Neural cell (in vitro differentiated cells): ENCODE results near the gene ATPAF1. TPM values are rescaled to one million over a fixed set of nuclear protein-coding genes. Genes with fewer than 3 reads are reported as not detected.

Experiments used
- H2AFZ ChIP-seq: fragments of 200-600, 300-800 bp; sonication (generic), shearing (Covaris generic); 2 replicates; pipeline ENCODE4 v1.6.0; 2014; ENCODE audit warnings: low read depth, mild to moderate bottlenecking, antibody characterized with exemption, low read length, moderate library complexity
- H3F3A ChIP-seq: fragments of 200-600 bp; shearing (Covaris generic); 2 replicates; pipeline ENCODE4 v1.6.1; 2016; ENCODE audit warnings: mild to moderate bottlenecking, moderate library complexity, mixed read lengths, antibody characterized with exemption, low read length; ENCODE audit not compliant: insufficient read depth, poor library complexity, severe bottlenecking
- H3K27ac ChIP-seq: fragments of 200-600, 300-800 bp; sonication (generic), shearing (Covaris generic); 2 replicates; pipeline ENCODE4 v1.5.1; 2014; ENCODE audit warnings: mild to moderate bottlenecking, low read length, moderate library complexity
- H3K27me3 ChIP-seq: fragments of 300-800, 200-600 bp; sonication (generic), shearing (Covaris generic); 2 replicates; pipeline ENCODE4 v1.6.0; 2014; ENCODE audit warnings: mild to moderate bottlenecking, low read depth, low read length, moderate library complexity; ENCODE audit not compliant: insufficient read depth
- H3K36me3 ChIP-seq: fragments of 300-800, 200-600 bp; sonication (generic), shearing (Covaris generic); 2 replicates; pipeline ENCODE4 v1.5.1; 2014; ENCODE audit warnings: mild to moderate bottlenecking, antibody characterized with exemption, low read length, moderate library complexity; ENCODE audit not compliant: insufficient read depth
- H3K4me2 ChIP-seq: fragments of 300-800, 200-600 bp; sonication (generic), shearing (Covaris generic); 2 replicates; pipeline ENCODE4 v1.6.0; 2014; ENCODE audit warnings: mild to moderate bottlenecking, low read length
- H3K4me3 ChIP-seq: fragments of 300-800, 200-600 bp; sonication (generic), shearing (Covaris generic); 2 replicates; pipeline ENCODE4 v1.5.1; 2014; ENCODE audit warnings: mild to moderate bottlenecking, low read length, moderate library complexity
- H3K79me2 ChIP-seq: fragments of 200-600 bp; shearing (Covaris generic); replicated peaks from 2 replicates; pipeline ENCODE4 v1.6.0; 2014; ENCODE audit warnings: mild to moderate bottlenecking, low read length, moderate library complexity; ENCODE audit not compliant: insufficient read depth
- H3K9ac ChIP-seq: fragments of 300-800, 200-600 bp; sonication (generic), shearing (Covaris generic); 2 replicates; pipeline ENCODE4 v1.6.1; 2016; ENCODE audit warnings: mild to moderate bottlenecking, low read length, mixed read lengths
- H3K9me2 ChIP-seq: fragments of 200-600 bp; shearing (Covaris generic); 2 replicates; pipeline ENCODE4 v1.6.1; 2016; ENCODE audit warnings: mild to moderate bottlenecking, low read length, mixed read lengths; ENCODE audit not compliant: insufficient read depth
- H3K9me3 ChIP-seq: fragments of 200-600, 300-800 bp; sonication (generic), shearing (Covaris generic); 2 replicates; pipeline ENCODE4 v1.6.1; 2016; ENCODE audit warnings: mild to moderate bottlenecking, mixed run types, low read length, moderate library complexity, mixed read lengths
- H4K20me1 ChIP-seq: fragments of 200-600 bp; shearing (Covaris generic); 2 replicates; pipeline ENCODE4 v1.6.1; 2016; ENCODE audit warnings: mild to moderate bottlenecking, mixed run types; ENCODE audit not compliant: insufficient read depth
- EP300 ChIP-seq: fragments of 450-650 bp; conservative IDR thresholded peaks from 2 replicates; pipeline ENCODE4 v1.6.1; 2014; ENCODE audit warnings: antibody characterized with exemption, mild to moderate bottlenecking, moderate library complexity; ENCODE audit not compliant: poor library complexity, severe bottlenecking
- EZH2 ChIP-seq: fragments of 200-600, 300-800 bp; shearing (Covaris generic), sonication (generic); IDR thresholded peaks from 2 replicates; pipeline ENCODE4 v1.6.1; 2014; ENCODE audit warnings: antibody characterized with exemption, low read length, borderline replicate concordance, mild to moderate bottlenecking; ENCODE audit not compliant: insufficient read depth, poor library complexity, severe bottlenecking
- MXI1 ChIP-seq: fragments of 450-650 bp; conservative IDR thresholded peaks from 2 replicates; pipeline ENCODE4 v1.6.1; 2014; ENCODE audit warnings: antibody characterized with exemption, mild to moderate bottlenecking; ENCODE audit not compliant: poor library complexity, severe bottlenecking
- POLR2AphosphoS5 ChIP-seq: IDR thresholded peaks from 2 replicates; pipeline ENCODE4 v1.6.1; 2012
- RAD21 ChIP-seq: fragments of 450-650 bp; conservative IDR thresholded peaks from 2 replicates; pipeline ENCODE4 v1.6.1; 2014; ENCODE audit warnings: antibody characterized with exemption, mild to moderate bottlenecking, moderate library complexity
- SMC3 ChIP-seq: fragments of 450-650 bp; conservative IDR thresholded peaks from 2 replicates; pipeline ENCODE4 v1.6.1; 2014; ENCODE audit warnings: antibody characterized with exemption, mild to moderate bottlenecking, moderate library complexity; ENCODE audit not compliant: poor library complexity
- TAF1 ChIP-seq: IDR thresholded peaks from 2 replicates; pipeline ENCODE4 v1.6.1; 2012; ENCODE audit warnings: low read depth
- polyA plus RNA-seq: library from polyadenylated mRNA; depleted of rRNA; stranded (reverse); fragments of >200 nt; gene quantifications from 2 replicates; pipeline ENCODE4 v1.2.3, GENCODE V29; 2014
- TF ChIP-seq, protein P1 (sequence below): fragments of 450-650 bp; IDR thresholded peaks from 2 replicates; pipeline ENCODE4 v1.5.1; 2014; ENCODE audit warnings: antibody characterized with exemption, mild to moderate bottlenecking, moderate library complexity; ENCODE audit not compliant: poor library complexity, severe bottlenecking
- TF ChIP-seq, protein P2 (sequence below): IDR thresholded peaks from 2 replicates; pipeline ENCODE4 v1.6.1; 2012; ENCODE audit warnings: borderline replicate concordance

The ATPAF1 gene
- polyA plus RNA-seq, 1 donor from 2014 or later, result 80.7 TPM

DNA sequence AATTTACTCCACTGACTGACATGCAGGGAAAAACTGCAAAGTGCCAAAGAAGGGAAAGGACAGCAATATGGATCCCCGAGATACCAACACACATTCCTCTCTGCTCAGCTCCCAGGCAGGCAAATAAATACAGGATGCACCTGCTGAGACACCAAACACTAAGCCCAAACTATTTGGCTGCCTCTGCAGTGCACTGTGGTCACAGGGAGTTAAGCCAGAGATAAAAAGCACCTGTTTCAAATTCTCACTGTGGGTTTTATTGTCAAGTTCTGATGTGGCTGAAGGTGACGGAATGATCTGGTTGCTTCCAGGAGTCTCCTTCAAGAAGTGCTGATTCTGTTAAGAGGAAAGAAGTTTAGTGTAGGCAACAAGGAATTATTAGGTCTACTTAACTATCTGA lies 21.2 kb upstream of the ATPAF1 start:
- H2AFZ ChIP-seq, result no peak overlapping the region
- TF ChIP-seq MXI1 (no peak), RAD21 (no peak), EZH2 (no peak), TAF1 (no peak), POLR2AphosphoS5 (no peak), SMC3 (no peak), EP300 (no peak)
- TF ChIP-seq, protein P1, sequence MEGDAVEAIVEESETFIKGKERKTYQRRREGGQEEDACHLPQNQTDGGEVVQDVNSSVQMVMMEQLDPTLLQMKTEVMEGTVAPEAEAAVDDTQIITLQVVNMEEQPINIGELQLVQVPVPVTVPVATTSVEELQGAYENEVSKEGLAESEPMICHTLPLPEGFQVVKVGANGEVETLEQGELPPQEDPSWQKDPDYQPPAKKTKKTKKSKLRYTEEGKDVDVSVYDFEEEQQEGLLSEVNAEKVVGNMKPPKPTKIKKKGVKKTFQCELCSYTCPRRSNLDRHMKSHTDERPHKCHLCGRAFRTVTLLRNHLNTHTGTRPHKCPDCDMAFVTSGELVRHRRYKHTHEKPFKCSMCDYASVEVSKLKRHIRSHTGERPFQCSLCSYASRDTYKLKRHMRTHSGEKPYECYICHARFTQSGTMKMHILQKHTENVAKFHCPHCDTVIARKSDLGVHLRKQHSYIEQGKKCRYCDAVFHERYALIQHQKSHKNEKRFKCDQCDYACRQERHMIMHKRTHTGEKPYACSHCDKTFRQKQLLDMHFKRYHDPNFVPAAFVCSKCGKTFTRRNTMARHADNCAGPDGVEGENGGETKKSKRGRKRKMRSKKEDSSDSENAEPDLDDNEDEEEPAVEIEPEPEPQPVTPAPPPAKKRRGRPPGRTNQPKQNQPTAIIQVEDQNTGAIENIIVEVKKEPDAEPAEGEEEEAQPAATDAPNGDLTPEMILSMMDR, result no peak
- TF ChIP-seq, protein P2, sequence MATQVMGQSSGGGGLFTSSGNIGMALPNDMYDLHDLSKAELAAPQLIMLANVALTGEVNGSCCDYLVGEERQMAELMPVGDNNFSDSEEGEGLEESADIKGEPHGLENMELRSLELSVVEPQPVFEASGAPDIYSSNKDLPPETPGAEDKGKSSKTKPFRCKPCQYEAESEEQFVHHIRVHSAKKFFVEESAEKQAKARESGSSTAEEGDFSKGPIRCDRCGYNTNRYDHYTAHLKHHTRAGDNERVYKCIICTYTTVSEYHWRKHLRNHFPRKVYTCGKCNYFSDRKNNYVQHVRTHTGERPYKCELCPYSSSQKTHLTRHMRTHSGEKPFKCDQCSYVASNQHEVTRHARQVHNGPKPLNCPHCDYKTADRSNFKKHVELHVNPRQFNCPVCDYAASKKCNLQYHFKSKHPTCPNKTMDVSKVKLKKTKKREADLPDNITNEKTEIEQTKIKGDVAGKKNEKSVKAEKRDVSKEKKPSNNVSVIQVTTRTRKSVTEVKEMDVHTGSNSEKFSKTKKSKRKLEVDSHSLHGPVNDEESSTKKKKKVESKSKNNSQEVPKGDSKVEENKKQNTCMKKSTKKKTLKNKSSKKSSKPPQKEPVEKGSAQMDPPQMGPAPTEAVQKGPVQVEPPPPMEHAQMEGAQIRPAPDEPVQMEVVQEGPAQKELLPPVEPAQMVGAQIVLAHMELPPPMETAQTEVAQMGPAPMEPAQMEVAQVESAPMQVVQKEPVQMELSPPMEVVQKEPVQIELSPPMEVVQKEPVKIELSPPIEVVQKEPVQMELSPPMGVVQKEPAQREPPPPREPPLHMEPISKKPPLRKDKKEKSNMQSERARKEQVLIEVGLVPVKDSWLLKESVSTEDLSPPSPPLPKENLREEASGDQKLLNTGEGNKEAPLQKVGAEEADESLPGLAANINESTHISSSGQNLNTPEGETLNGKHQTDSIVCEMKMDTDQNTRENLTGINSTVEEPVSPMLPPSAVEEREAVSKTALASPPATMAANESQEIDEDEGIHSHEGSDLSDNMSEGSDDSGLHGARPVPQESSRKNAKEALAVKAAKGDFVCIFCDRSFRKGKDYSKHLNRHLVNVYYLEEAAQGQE, result no peak
- H3K27me3 ChIP-seq, result no peaks in the 10 kb centered on the region
- H3K4me3 ChIP-seq, result no peak overlapping the region
- H3F3A ChIP-seq, result no peaks in the 10 kb centered on the region
- H3K79me2 ChIP-seq, result no peaks in the 10 kb centered on the region
- no peaks in the 10 kb centered on the region for H3K9me2 ChIP-seq
- no peaks in the 10 kb centered on the region for H3K9me3 ChIP-seq
- H3K27ac ChIP-seq, result no peak overlapping the region
- H3K9ac ChIP-seq, result no peak overlapping the region
- no peak overlapping the region for H3K4me2 ChIP-seq
- H3K36me3 ChIP-seq, result peaks cover 33% of the 10 kb centered on the region
- no peaks in the 10 kb centered on the region for H4K20me1 ChIP-seq

DNA sequence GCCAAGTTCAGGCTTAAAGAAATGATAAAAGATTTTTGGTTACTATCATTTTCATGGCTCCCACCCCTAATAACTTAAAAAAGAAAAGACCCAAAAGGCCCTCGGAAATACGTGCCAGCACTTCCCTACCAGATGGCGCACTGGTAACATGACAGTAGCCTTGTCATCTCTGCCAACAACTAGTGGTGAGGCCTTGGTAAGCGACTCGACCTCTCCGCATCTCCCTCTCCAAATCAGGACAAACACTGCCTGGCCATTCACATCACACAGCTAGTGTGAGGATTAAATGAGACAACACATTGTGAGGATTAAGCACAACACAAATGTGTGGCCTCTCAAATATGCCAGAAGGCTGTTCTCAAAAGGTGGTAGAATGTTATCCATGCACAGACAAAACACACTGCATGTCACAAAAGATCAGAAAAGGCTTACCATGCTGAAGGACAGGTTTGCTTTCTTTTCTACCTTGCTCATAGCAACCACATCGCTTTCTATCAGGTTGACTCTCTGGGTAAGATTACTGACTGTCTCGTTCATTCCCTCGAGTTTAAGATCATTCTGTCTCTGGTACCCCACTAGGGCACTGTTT lies 19.9 kb upstream of the ATPAF1 start:
- no peaks in the 10 kb centered on the region for H3K9me2 ChIP-seq
- H4K20me1 ChIP-seq, result no peaks in the 10 kb centered on the region
- H3K9ac ChIP-seq, result no peak overlapping the region
- H3K27me3 ChIP-seq, result no peaks in the 10 kb centered on the region
- TF ChIP-seq, protein P2, result no peak
- no peak for TF ChIP-seq EP300
- TF ChIP-seq MXI1, result no peak
- no peak for TF ChIP-seq TAF1
- no peak for TF ChIP-seq SMC3
- no peak for TF ChIP-seq RAD21
- no peak for TF ChIP-seq POLR2AphosphoS5
- no peak for TF ChIP-seq EZH2
- TF ChIP-seq, protein P1, result no peak
- H3K4me3 ChIP-seq, result no peak overlapping the region
- no peaks in the 10 kb centered on the region for H3K79me2 ChIP-seq
- H3K36me3 ChIP-seq, result peaks cover 36% of the 10 kb centered on the region
- H3K4me2 ChIP-seq, result no peak overlapping the region
- no peak overlapping the region for H2AFZ ChIP-seq
- no peak overlapping the region for H3K27ac ChIP-seq
- no peaks in the 10 kb centered on the region for H3F3A ChIP-seq
- H3K9me3 ChIP-seq, result no peaks in the 10 kb centered on the region
